GM20431 (cell line): ENCODE measurements around the gene COL26A1.
"Not testable (repeated sequence)": the region's sequence is repeated elsewhere in the genome, so short reads cannot be mapped to it uniquely, and the experiment has no call there.

Experiments
- in situ Hi-C: fragments of 300-500 bp; cut with MseI, MboI; formaldehyde crosslinking; loops from one replicate; pipeline ENCODE4 v1.15.0; 2020; ENCODE audit warnings: low sequenced_read_pairs; ENCODE audit not compliant: unreplicated experiment

COL26A1 gene

GRCh38 chr7:101362334-101363195 is at the start of gene COL26A1:
TSS of gene COL26A1 (plus strand) at chr7:101362875. CDS start at chr7:101363033, 158 bp downstream.
- in situ Hi-C loops: no loop called here

GRCh38 chr7:101315336-101315735 is 47.3 kb upstream of the COL26A1 start:
- in situ Hi-C loops: no loop called here

- in situ Hi-C loops: no loop called here
Measured at GRCh38 chr7:101319401-101319800, 43.3 kb upstream of the COL26A1 start.

GRCh38 chr7:101321491-101322401 is 40.9 kb upstream of the COL26A1 start, which contains the start of gene IFT22:
TSS of gene IFT22 (minus strand) at chr7:101321812. CDS start at chr7:101321709, 103 bp downstream.
- in situ Hi-C loops: no loop called here

GRCh38 chr7:101328159-101328558 is 34.5 kb upstream of the COL26A1 start:
- in situ Hi-C loops: no loop called here

- in situ Hi-C loops: no loop called here
Measured at GRCh38 chr7:101330011-101330484, 32.6 kb upstream of the COL26A1 start.

- in situ Hi-C loops: no loop called here
Measured at GRCh38 chr7:101332026-101332425, 30.6 kb upstream of the COL26A1 start.

- in situ Hi-C loops: no loop called here
Measured at GRCh38 chr7:101333912-101334311, 28.8 kb upstream of the COL26A1 start.

- in situ Hi-C loops: no loop called here
Measured at GRCh38 chr7:101340379-101340778, 22.3 kb upstream of the COL26A1 start.

GRCh38 chr7:101342892-101343291 is 19.8 kb upstream of the COL26A1 start:
- in situ Hi-C loops: no loop called here

GRCh38 chr7:101347477-101347876 is 15.2 kb upstream of the COL26A1 start:
- in situ Hi-C loops: no loop called here

- in situ Hi-C loops: not testable (repeated sequence)
Measured at GRCh38 chr7:101348456-101349067, 14.1 kb upstream of the COL26A1 start.

GRCh38 chr7:101349300-101349699 is 13.4 kb upstream of the COL26A1 start:
- in situ Hi-C loops: not testable (repeated sequence)

- in situ Hi-C loops: no loop called here
Measured at GRCh38 chr7:101352920-101353308, 9.8 kb upstream of the COL26A1 start.

- in situ Hi-C loops: no loop called here
Measured at GRCh38 chr7:101357433-101357832, 5.2 kb upstream of the COL26A1 start.

- in situ Hi-C loops: no loop called here
Measured at GRCh38 chr7:101363196-101363733, 590 bp downstream of the COL26A1 start.

GRCh38 chr7:101363734-101364374 is 1.2 kb downstream of the COL26A1 start:
- in situ Hi-C loops: no loop called here

- in situ Hi-C loops: no loop called here
Measured at GRCh38 chr7:101365956-101366355, 3.3 kb downstream of the COL26A1 start.

- in situ Hi-C loops: no loop called here
Measured at GRCh38 chr7:101367676-101368075, 5.0 kb downstream of the COL26A1 start.
